ENCODE results near the gene GNMT. TPM values are rescaled to one million over a fixed set of nuclear protein-coding genes. Genes with fewer than 3 reads are reported as not detected.

Gene GNMT
- 0.18 to 0.24 TPM (median 0.19 TPM) in 3 of 5 replicates, not detected in the others for total RNA-seq (2022; extraction: Qiagen RNA extraction; ENCODE audit: low read depth)

DNA sequence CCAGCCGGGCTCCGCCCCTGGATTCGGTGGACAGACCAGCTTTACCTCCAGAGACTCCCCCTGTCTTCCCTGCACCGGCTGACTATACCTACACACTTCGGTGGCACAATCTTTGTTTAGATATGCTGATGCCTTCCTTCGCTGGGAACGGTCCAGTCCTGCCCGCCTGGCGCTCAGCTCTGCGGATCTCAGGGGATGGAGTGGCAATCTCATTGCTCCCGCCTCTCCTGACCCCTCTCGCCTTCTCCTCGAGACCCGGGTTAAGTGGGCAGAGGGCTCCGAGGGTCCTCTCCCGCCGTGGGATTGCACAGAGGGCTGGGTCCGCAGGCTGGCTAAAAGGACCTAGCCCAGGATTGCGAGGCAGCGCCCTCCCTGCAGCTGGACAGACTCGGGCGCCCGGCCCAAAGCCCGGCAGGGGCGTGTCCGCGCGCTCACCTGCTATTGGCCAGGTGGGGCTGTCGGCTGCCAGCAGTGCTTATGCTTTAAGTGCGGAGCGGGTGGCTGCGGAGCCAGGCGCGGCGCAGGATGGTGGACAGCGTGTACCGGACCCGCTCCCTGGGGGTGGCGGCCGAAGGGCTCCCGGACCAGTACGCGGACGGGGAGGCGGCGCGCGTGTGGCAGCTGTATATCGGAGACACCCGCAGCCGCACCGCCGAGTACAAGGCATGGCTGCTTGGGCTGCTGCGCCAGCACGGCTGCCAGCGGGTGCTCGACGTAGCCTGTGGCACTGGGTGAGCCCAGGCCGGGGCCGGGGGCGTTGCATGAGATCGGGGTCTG is at the start of gene GNMT:
GNMT (plus strand) TSS at position 512 of the 777 bp plus-strand sequence; CDS start at position 526, 14 bp downstream.

GRCh38 chr6:42915732-42916131 is 44.8 kb upstream of the GNMT start, which contains the start of gene PTCRA:
Gene PTCRA, plus strand, starts transcription at chr6:42916053. Its CDS starts 17 bp downstream, at chr6:42916070.

DNA sequence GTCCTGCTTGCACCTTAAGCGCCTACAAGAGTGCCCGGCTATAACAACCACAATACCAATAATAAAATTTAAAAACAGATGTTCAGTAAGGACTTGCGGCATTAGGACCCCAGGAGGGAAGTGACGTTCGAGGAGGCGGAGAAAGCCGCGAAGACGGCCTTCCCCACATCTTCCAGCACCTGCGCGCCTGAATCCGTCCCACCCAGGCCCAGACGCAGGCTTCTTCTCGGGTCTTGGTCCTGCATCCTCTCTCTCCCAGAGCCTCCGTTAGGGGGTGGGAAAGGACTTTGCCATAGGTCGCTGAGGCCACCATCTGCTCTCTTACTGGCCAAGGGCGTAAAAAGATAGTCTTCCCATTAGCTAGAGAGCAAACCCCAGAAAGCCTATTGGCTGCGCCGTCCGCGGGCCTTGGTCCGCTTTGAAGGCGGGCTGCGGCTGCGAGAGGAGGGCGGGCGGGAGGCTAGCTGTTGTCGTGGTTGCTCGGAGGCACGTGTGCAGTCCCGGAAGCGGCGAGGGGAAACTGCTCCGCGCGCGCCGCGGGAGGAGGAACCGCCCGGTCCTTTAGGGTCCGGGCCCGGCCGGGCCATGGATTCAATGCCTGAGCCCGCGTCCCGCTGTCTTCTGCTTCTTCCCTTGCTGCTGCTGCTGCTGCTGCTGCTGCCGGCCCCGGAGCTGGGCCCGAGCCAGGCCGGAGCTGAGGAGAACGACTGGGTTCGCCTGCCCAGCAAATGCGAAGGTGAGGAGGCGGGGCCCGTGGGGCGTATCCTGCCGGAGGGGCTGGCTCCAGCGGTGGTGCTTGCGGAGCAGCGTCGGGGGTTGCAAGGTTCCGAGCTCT is 31.4 kb upstream of the GNMT start, which contains the start of gene CNPY3:
CNPY3 (plus strand) TSS at position 495 of the 835 bp plus-strand sequence; CDS start at position 586, 91 bp downstream.

GRCh38 chr6:42978839-42979522 is 18.4 kb downstream of the GNMT start, which contains the start of gene PEX6:
Gene PEX6, minus strand, starts transcription at chr6:42979181. Its CDS starts 31 bp downstream, at chr6:42979150.

DNA sequence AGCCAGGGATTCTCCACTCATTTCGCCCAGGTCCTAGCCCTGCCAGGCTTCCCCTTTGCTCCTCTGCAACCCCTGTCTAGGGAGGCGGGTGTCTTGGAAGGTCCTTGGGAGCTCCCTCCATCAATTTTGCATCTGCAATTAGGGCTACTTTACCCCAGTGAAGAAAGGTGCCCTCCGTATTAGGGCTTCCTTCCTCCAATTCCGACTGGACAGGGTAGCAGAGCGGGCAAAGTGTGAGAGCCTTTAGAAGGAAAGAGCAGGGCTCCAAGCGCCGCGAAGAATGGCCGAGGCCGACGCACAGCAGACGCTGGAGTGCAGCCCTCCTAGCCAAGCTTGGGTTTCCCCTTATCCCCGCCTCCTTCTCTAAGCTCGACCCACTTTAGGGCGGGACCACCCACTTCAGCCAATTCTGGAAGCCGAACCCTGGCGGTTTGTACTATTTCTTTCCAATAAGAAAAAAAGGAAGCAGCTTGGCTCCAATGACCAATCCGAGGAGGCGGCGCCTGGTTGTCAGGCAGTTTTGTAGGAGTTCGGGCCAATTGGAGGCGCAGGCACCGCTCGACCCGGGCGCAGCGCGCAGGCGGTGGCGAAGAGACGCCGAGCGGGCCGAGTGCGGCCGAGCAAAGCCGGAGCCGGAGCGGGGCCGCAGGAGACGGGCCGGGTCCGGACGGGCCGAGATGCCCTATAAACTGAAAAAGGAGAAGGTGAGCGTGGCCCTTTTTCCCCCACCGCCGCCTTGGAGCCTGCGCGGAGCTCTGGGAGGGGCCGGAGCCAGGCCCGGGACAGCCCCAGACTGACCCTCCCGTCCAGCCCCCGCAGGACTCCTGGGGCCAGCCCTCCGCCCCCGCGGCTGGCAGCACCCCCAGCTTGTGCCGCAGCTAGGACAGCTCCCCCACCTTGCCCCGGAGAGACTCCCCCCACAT is 23.7 kb downstream of the GNMT start, which contains the start of gene PPP2R5D:
PPP2R5D (plus strand) TSS at position 570 of the 923 bp plus-strand sequence; CDS start at position 678, 108 bp downstream.

Other genes starting within 250 kb of the GNMT start
- not detected in 5 replicates for gene PRPH2, start 238.2 kb upstream of the GNMT start, total RNA-seq (2022; extraction: Qiagen RNA extraction; ENCODE audit: low read depth)
- 13.8 to 18.5 TPM (median 17.0 TPM) in 5 replicates for gene TBCC, start 214.7 kb upstream of the GNMT start, total RNA-seq (2022; extraction: Qiagen RNA extraction; ENCODE audit: low read depth)
- 2.2 to 3.3 TPM (median 3.1 TPM) in 5 replicates for gene BICRAL, start 178.7 kb upstream of the GNMT start, total RNA-seq (2022; extraction: Qiagen RNA extraction; ENCODE audit: low read depth)
- 68.4 to 100 TPM (median 71.5 TPM) in 5 replicates for gene RPL7L1, start 81.1 kb upstream of the GNMT start, total RNA-seq (2022; extraction: Qiagen RNA extraction; ENCODE audit: low read depth)
- gene PTCRA, start 44.7 kb upstream of the GNMT start, total RNA-seq (2022; extraction: Qiagen RNA extraction; ENCODE audit: low read depth): not detected in 5 replicates
- 36.6 to 45.7 TPM (median 42.7 TPM) in 5 replicates for gene CNPY3, start 31.3 kb upstream of the GNMT start, total RNA-seq (2022; extraction: Qiagen RNA extraction; ENCODE audit: low read depth)
- gene PEX6, start 18.4 kb downstream of the GNMT start, total RNA-seq (2022; extraction: Qiagen RNA extraction; ENCODE audit: low read depth): 5.0 to 9.2 TPM (median 7.5 TPM) in 5 replicates
- 25.0 to 28.8 TPM (median 26.9 TPM) in 5 replicates for gene PPP2R5D, start 23.8 kb downstream of the GNMT start, total RNA-seq (2022; extraction: Qiagen RNA extraction; ENCODE audit: low read depth)
- gene MEA1, start 53.2 kb downstream of the GNMT start, total RNA-seq (2022; extraction: Qiagen RNA extraction; ENCODE audit: low read depth): 90.8 to 113 TPM (median 93.1 TPM) in 5 replicates
- 26.1 to 32.1 TPM (median 30.4 TPM) in 5 replicates for gene KLHDC3, start 53.5 kb downstream of the GNMT start, total RNA-seq (2022; extraction: Qiagen RNA extraction; ENCODE audit: low read depth)
- 67.5 to 87.2 TPM (median 72.5 TPM) in 5 replicates for gene RRP36, start 60.9 kb downstream of the GNMT start, total RNA-seq (2022; extraction: Qiagen RNA extraction; ENCODE audit: low read depth)
- gene CUL7, start 93.1 kb downstream of the GNMT start, total RNA-seq (2022; extraction: Qiagen RNA extraction; ENCODE audit: low read depth): 5.9 to 8.0 TPM (median 7.1 TPM) in 5 replicates
- gene MRPL2, start 98.7 kb downstream of the GNMT start, total RNA-seq (2022; extraction: Qiagen RNA extraction; ENCODE audit: low read depth): 55.2 to 71.0 TPM (median 62.7 TPM) in 5 replicates
- gene KLC4, start 98.9 kb downstream of the GNMT start, total RNA-seq (2022; extraction: Qiagen RNA extraction; ENCODE audit: low read depth): 5.6 to 8.1 TPM (median 7.2 TPM) in 5 replicates
- gene PTK7, start 115.6 kb downstream of the GNMT start, total RNA-seq (2022; extraction: Qiagen RNA extraction; ENCODE audit: low read depth): 4.1 to 5.1 TPM (median 4.4 TPM) in 5 replicates
- 12.3 to 18.7 TPM (median 17.9 TPM) in 5 replicates for gene SRF, start 210.5 kb downstream of the GNMT start, total RNA-seq (2022; extraction: Qiagen RNA extraction; ENCODE audit: low read depth)
- gene CUL9, start 221.4 kb downstream of the GNMT start, total RNA-seq (2022; extraction: Qiagen RNA extraction; ENCODE audit: low read depth): 6.8 to 8.8 TPM (median 8.4 TPM) in 5 replicates